Ishikawa (cell line): Measurements from ENCODE around the gene PLD6.

ENCODE experiments used
- CREB1 ChIP-seq: IDR thresholded peaks from 2 replicates; pipeline ENCODE4 v1.6.1; 2012; ENCODE audit warnings: low read depth
- EGR1 ChIP-seq: IDR thresholded peaks from 2 replicates; pipeline ENCODE4 v1.6.1; 2012
- EP300 ChIP-seq: IDR thresholded peaks from 2 replicates; pipeline ENCODE4 v1.6.1; 2012; ENCODE audit warnings: borderline replicate concordance
- FOXM1 ChIP-seq: IDR thresholded peaks from 2 replicates; pipeline ENCODE4 v1.6.1; 2012; ENCODE audit warnings: low read depth, borderline replicate concordance
- NFIC ChIP-seq: IDR thresholded peaks from 2 replicates; pipeline ENCODE4 v1.6.1; 2012
- RAD21 ChIP-seq: IDR thresholded peaks from 2 replicates; pipeline ENCODE4 v1.6.1; 2012; ENCODE audit warnings: low read depth
- TCF12 ChIP-seq: IDR thresholded peaks from 2 replicates; pipeline ENCODE4 v1.6.1; 2012; ENCODE audit warnings: low read depth
- TEAD4 ChIP-seq: IDR thresholded peaks from 2 replicates; pipeline ENCODE4 v1.6.1; 2012
- YY1 ChIP-seq: IDR thresholded peaks from 2 replicates; pipeline ENCODE4 v1.6.1; 2012; ENCODE audit warnings: low read depth
- ZBTB7A ChIP-seq: IDR thresholded peaks from 2 replicates; pipeline ENCODE4 v1.6.1; 2012; ENCODE audit warnings: low read depth
- TF ChIP-seq, protein P1 (sequence below): IDR thresholded peaks from 2 replicates; pipeline ENCODE4 v1.6.1; 2012

DNA sequence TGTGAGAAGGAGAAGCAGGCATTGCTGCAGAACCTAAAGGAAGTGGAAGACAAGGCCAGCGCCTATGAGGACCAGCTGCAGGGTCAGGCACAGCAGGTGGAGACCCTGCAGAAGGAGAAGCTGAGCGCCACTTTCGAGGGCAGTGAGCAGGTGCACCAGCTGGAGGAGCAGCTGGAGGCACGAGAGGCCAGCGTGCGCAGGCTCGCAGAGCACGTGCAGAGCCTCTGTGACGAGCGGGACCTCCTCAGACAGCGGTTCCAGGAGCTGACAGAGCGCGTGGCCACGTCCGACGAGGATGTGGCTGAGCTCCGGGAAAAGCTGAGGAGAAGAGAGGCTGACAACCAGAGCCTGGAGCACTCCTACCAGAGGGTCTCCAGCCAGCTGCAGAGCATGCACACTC is 41.5 kb downstream of the PLD6 start:
- no peak for TF ChIP-seq YY1
- TF ChIP-seq FOXM1 = no peak
- TF ChIP-seq TEAD4 = no peak
- TF ChIP-seq RAD21 = no peak
- TF ChIP-seq, protein P1, sequence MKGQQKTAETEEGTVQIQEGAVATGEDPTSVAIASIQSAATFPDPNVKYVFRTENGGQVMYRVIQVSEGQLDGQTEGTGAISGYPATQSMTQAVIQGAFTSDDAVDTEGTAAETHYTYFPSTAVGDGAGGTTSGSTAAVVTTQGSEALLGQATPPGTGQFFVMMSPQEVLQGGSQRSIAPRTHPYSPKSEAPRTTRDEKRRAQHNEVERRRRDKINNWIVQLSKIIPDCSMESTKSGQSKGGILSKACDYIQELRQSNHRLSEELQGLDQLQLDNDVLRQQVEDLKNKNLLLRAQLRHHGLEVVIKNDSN = no peak
- TF ChIP-seq EP300 = no peak
- no peak for TF ChIP-seq EGR1
- no peak for TF ChIP-seq TCF12
- TF ChIP-seq ZBTB7A = no peak
- TF ChIP-seq CREB1 = no peak
- no peak for TF ChIP-seq NFIC
